HT1080 (cell line): ENCODE results near the gene EEF2. TPM values are rescaled to one million over a fixed set of nuclear protein-coding genes. Genes with fewer than 3 reads are reported as not detected.
"Not testable (repeated sequence)": the region's sequence is repeated elsewhere in the genome, so short reads cannot be mapped to it uniquely, and the experiment has no call there.

Source experiments
- DNase-seq: peaks from one replicate; pipeline ENCODE4 v3.0.0-alpha.2; 2015; ENCODE audit warnings: low read depth
- small RNA-seq: library from RNA; depleted of rRNA; stranded (forward); fragments of <200 nt; gene quantifications from one replicate; pipeline ENCODE3, GENCODE V24; 2014
- total RNA-seq: library from RNA; depleted of rRNA; stranded (reverse); fragments of >200 nt; shearing (Covaris generic); gene quantifications from 2 replicates; pipeline ENCODE4 v1.2.3, GENCODE V29; 2014; rRNA removed

The EEF2 gene
- total RNA-seq, 1 experiment from 2014 or later: 1,397 TPM

GRCh38 chr19:3950871-3951861 lies 34.1 kb downstream of the EEF2 start:
- no peak for DNase-seq

GRCh38 chr19:3949997-3950859 lies 35.0 kb downstream of the EEF2 start:
- DNase-seq: no peak

- DNase-seq: no peak
Observed at GRCh38 chr19:3949294-3949693, 36.0 kb downstream of the EEF2 start.

- DNase-seq: not testable (repeated sequence)
Observed at GRCh38 chr19:3947316-3947933, 37.8 kb downstream of the EEF2 start.

- DNase-seq: no peak
Observed at GRCh38 chr19:3945838-3946237, 39.4 kb downstream of the EEF2 start.

GRCh38 chr19:3944018-3944721 lies 41.1 kb downstream of the EEF2 start:
- DNase-seq: no peak

GRCh38 chr19:3942790-3943409 lies 42.4 kb downstream of the EEF2 start:
- no peak for DNase-seq

GRCh38 chr19:3938300-3938950 lies 46.8 kb downstream of the EEF2 start:
- DNase-seq: not testable (repeated sequence)

- no peak for DNase-seq
Observed at GRCh38 chr19:3936506-3937442, 48.5 kb downstream of the EEF2 start.

- no peak for DNase-seq
Observed at GRCh38 chr19:3932931-3933810, 52.1 kb downstream of the EEF2 start, which contains the start of gene NMRK2. Gene NMRK2 (plus strand): TSS chr19:3933069. CDS start chr19:3933672, 603 bp downstream.

- no peak for DNase-seq
Observed at GRCh38 chr19:3931041-3931440, 54.2 kb downstream of the EEF2 start.

Small RNA genes lying within 50 kb of the gene (small RNA-seq; reads per million reads assigned to genes)
- 97.0 reads per million, percentile 96 among the genes with 10 or more reads in this experiment for gene SNORD37

Other genes with a start within 250 kb of the EEF2 start
- 16.9 and 19.3 TPM in 2 replicates for gene APBA3, start 223.8 kb downstream of the EEF2 start, total RNA-seq
- gene MRPL54, start 222.8 kb downstream of the EEF2 start, total RNA-seq: 50.0 and 107 TPM in 2 replicates
- not detected in 2 replicates for gene RAX2, start 213.2 kb downstream of the EEF2 start, total RNA-seq
- not detected in 2 replicates for gene MATK, start 199.1 kb downstream of the EEF2 start, total RNA-seq
- not detected in 2 replicates for gene ZFR2, start 116.4 kb downstream of the EEF2 start, total RNA-seq
- not detected in 2 replicates for gene ATCAY, start 104.8 kb downstream of the EEF2 start, total RNA-seq
- gene NMRK2, start 52.4 kb downstream of the EEF2 start, total RNA-seq: not detected in 2 replicates
- 46.8 and 54.7 TPM in 2 replicates for gene DAPK3, start 14.4 kb downstream of the EEF2 start, total RNA-seq
- 15.1 and 20.0 TPM in 2 replicates for gene PIAS4, start 22.3 kb upstream of the EEF2 start, total RNA-seq
- 8.8 and 17.2 TPM in 2 replicates for gene ZBTB7A, start 81.4 kb upstream of the EEF2 start, total RNA-seq
- 105 and 124 TPM in 2 replicates for gene MAP2K2, start 138.7 kb upstream of the EEF2 start, total RNA-seq
- not detected in 2 replicates for gene CREB3L3, start 168.2 kb upstream of the EEF2 start, total RNA-seq
- 16.4 and 18.5 TPM in 2 replicates for gene SIRT6, start 197.1 kb upstream of the EEF2 start, total RNA-seq
- 0.20 and 0.42 TPM in 2 replicates for gene ANKRD24, start 197.2 kb upstream of the EEF2 start, total RNA-seq
- gene EBI3, start 244.1 kb upstream of the EEF2 start, total RNA-seq: 0.63 and 1.3 TPM in 2 replicates